ENCODE measurements around the gene PNMA8A. TPM values are rescaled to one million over a fixed set of nuclear protein-coding genes. Genes with fewer than 3 reads are reported as not detected.
A peak's percentile ranks its signal among the peaks of the same experiment; 100 is the strongest.

Gene PNMA8A
- total RNA-seq, 4 donors from 2014 or later = 0.20 to 0.68 (median 0.64) TPM; not detected in 1

DNA sequence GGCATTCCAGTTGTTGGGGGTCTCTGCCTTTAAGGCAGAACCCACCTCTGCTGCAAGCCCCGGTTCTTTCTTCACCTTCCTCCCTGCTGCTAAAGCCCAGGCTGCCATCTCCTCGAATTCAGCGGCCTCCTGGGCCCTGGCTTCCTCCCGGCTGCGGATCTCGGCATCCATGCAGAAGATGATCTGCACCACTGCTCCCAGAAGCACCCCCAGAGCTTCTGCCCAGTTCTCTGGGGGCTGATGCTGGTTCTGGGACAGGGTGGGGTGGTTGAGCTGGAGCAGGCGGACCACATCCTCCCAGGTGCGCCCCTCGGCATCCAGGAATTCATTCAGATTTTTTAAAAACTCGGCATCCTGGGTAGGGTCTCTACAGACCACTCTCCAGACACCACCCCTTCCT, 987 bp downstream of the PNMA8A start:
- 67 to 86% methylated on average over 3 to 10 of the region's 10 CpGs for WGBS, 2 donors (ENCODE audit: low coverage in 1 of 2)
- in situ Hi-C loops (cut with MboI; ENCODE audit: low pct_ligation_motif_present in 1 of 4, low pct_unique_long_range_greater_than_20kb in 1 of 4, low sequenced_read_pairs in 3 of 4) = no loop called here
- peak overlapping the region in 1 of 4 donors; percentile 56 for H3K27ac ChIP-seq
- peaks cover 45% of the 10 kb centered on the region for H3K27me3 ChIP-seq
- DNase-seq = no peak
- H3K4me1 ChIP-seq = peaks cover 3 to 11% (median 7%) of the 10 kb centered on the region in 4 donors
- H3K36me3 ChIP-seq = no peaks in the 10 kb centered on the region
- no peaks in the 10 kb centered on the region for H3K9me3 ChIP-seq
- no peak overlapping the region for H3K4me3 ChIP-seq
- TF ChIP-seq POLR2AphosphoS5 (IDR thresholded peaks at IDR 0.05) (no peak), EP300 (IDR thresholded peaks at IDR 0.05; ENCODE audit: low read depth) (no peak), POLR2A (IDR thresholded peaks at IDR 0.05) (no peak)
- TF ChIP-seq, protein P1, sequence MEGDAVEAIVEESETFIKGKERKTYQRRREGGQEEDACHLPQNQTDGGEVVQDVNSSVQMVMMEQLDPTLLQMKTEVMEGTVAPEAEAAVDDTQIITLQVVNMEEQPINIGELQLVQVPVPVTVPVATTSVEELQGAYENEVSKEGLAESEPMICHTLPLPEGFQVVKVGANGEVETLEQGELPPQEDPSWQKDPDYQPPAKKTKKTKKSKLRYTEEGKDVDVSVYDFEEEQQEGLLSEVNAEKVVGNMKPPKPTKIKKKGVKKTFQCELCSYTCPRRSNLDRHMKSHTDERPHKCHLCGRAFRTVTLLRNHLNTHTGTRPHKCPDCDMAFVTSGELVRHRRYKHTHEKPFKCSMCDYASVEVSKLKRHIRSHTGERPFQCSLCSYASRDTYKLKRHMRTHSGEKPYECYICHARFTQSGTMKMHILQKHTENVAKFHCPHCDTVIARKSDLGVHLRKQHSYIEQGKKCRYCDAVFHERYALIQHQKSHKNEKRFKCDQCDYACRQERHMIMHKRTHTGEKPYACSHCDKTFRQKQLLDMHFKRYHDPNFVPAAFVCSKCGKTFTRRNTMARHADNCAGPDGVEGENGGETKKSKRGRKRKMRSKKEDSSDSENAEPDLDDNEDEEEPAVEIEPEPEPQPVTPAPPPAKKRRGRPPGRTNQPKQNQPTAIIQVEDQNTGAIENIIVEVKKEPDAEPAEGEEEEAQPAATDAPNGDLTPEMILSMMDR (IDR thresholded peaks at IDR 0.05) = no peak
- intact Hi-C loops (cut with DNase I; ENCODE audit: low total_unique reads) = no loop called here

DNA sequence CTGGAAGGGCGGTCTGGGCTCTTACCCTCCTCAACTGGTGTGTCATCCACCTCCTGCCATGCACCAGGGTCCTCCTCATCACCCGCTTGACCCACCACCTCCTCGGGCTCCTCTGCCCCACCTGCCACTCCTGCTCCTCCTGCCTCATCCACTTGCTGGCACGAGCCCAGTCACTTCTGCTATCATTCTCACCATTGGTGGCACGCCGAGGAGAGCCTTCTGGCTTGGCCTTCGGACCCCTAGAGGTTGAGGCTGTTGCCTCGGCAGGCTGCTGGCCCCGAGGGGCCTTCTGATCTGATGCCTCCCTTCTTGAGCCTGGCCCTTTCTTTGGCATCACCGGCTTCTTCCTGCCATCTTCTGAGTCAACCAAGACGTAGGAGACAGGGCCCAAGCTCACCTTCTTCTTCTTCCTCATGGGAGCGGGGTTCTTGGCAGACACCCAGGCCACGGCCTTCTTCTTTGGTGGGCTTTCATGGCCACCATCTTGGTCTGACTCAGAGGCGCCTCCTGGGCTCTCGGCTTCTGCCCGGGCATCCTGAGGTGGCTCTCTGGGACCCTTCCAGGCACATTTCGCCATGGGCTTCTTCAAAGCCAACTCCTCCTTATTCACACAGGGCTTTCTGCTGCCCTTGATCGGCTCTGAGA, 1.7 kb downstream of the PNMA8A start:
- Histone ChIP-seq H3K27me3 (peaks cover 43% of the 10 kb centered on the region), H3K27ac (no peak overlapping the region), H3K9me3 (no peaks in the 10 kb centered on the region), H3K4me1 (peaks cover 3 to 11% (median 7%) of the 10 kb centered on the region in 4 donors), H3K36me3 (no peaks in the 10 kb centered on the region), H3K4me3 (no peak overlapping the region)
- in situ Hi-C loops (cut with MboI; ENCODE audit: low pct_ligation_motif_present in 1 of 4, low pct_unique_long_range_greater_than_20kb in 1 of 4, low sequenced_read_pairs in 3 of 4) = no loop called here
- 80 to 87% methylated on average over 1 to 18 of the region's 18 CpGs for WGBS, 2 donors (ENCODE audit: low coverage in 1 of 2)
- TF ChIP-seq POLR2A (IDR thresholded peaks at IDR 0.05) (no peak), POLR2AphosphoS5 (IDR thresholded peaks at IDR 0.05) (no peak), EP300 (IDR thresholded peaks at IDR 0.05; ENCODE audit: low read depth) (no peak)
- TF ChIP-seq, protein P1 (IDR thresholded peaks at IDR 0.05) = no peak
- intact Hi-C loops (cut with DNase I; ENCODE audit: low total_unique reads) = no loop called here
- DNase-seq = no peak

DNA sequence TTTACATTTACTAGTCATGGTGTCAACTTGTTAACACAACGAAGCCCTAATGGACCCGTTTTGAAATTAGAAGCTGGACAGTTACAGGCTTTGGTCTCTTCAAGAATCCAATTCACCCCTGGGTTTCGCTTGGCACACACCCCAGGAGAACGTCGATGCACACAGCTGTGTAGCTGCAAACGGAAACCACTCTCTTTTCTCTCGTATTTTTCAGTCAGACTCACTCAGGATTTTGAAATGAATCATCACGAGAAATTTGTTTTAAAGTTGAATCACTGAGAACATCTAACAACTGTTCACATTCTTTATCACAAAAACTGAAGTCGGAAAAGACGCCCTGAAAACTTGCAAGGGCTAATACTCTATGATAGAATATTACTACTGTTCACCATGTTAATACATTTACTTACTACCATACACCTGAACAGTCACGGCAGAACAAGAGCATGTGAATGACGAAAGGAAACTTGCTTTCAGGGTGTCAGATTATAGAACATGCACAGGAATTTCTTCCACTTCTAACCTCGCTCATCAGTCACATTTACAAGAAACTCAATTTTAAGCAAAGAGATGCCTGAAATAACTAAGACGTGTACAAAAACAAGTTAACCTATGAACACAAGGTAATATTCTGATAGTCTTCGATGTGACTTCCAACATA, 4.7 kb downstream of the PNMA8A start:
- intact Hi-C loops (cut with DNase I; ENCODE audit: low total_unique reads) = no loop called here
- peak; percentile 30 for DNase-seq
- Histone ChIP-seq H3K9me3 (no peaks in the 10 kb centered on the region), H3K27ac (peak overlapping the region in 3 of 4 donors; percentile 1 to 40 (median 4)), H3K4me3 (no peak overlapping the region), H3K4me1 (peaks cover under 1 to 8% (median 4%) of the 10 kb centered on the region in 4 donors), H3K27me3 (peaks cover 20% of the 10 kb centered on the region), H3K36me3 (no peaks in the 10 kb centered on the region)
- WGBS, 2 donors (ENCODE audit: low coverage in 1 of 2) = 51 to 60% methylated on average over 15 of the region's 15 CpGs
- in situ Hi-C loops (cut with MboI; ENCODE audit: low pct_ligation_motif_present in 1 of 4, low pct_unique_long_range_greater_than_20kb in 1 of 4, low sequenced_read_pairs in 3 of 4) = no loop called here
- no peak for TF ChIP-seq POLR2A (IDR thresholded peaks at IDR 0.05)
- TF ChIP-seq EP300 (IDR thresholded peaks at IDR 0.05; ENCODE audit: low read depth) = no peak
- TF ChIP-seq POLR2AphosphoS5 (IDR thresholded peaks at IDR 0.05) = no peak
- TF ChIP-seq, protein P1 (IDR thresholded peaks at IDR 0.05) = no peak

DNA sequence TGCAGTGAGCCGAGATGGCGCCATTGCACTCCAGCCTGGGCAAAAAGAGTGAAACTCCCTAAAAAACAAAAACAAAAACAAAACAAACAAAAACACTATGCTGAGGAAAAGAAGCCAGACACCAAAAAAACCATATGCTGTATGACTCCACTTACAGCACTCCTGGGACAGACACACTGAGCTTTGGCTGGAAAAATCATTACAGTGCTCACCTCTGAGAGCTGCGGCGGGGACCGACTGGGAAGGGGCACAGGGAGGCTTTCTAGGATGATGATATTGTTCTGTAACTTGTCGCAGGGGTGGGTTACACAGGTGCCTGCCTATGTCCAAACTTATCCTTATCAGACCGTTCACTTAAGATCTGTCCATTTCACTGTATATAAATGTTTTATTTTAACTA, 7.8 kb downstream of the PNMA8A start:
- Histone ChIP-seq H3K9me3 (no peaks in the 10 kb centered on the region), H3K27ac (no peak overlapping the region), H3K27me3 (no peaks in the 10 kb centered on the region), H3K4me1 (no peaks in the 10 kb centered on the region), H3K36me3 (no peaks in the 10 kb centered on the region), H3K4me3 (no peak overlapping the region)
- TF ChIP-seq POLR2AphosphoS5 (IDR thresholded peaks at IDR 0.05) = no peak
- TF ChIP-seq, protein P1 (IDR thresholded peaks at IDR 0.05) = no peak
- TF ChIP-seq EP300 (IDR thresholded peaks at IDR 0.05; ENCODE audit: low read depth) = no peak
- in situ Hi-C loops (cut with MboI; ENCODE audit: low pct_ligation_motif_present in 1 of 4, low pct_unique_long_range_greater_than_20kb in 1 of 4, low sequenced_read_pairs in 3 of 4) (no loop called here), intact Hi-C loops (cut with DNase I; ENCODE audit: low total_unique reads) (no loop called here)
- DNase-seq = no peak
- WGBS, 2 donors (ENCODE audit: low coverage in 1 of 2) = 78 to 81% methylated on average over 3 to 7 of the region's 7 CpGs

Measured in transverse colon (tissue), 4 donors.